PFSK-1 (cell line): Measurements from ENCODE around the gene OPCML.

Experiments used
- POLR2AphosphoS5 ChIP-seq: IDR thresholded peaks from 2 replicates; pipeline ENCODE4 v1.6.1; 2012; ENCODE audit warnings: low read depth, mild to moderate bottlenecking, control low read depth, low read length, moderate library complexity
- REST ChIP-seq, 2 experiments: IDR thresholded peaks; 2 replicates each; pipeline versions ENCODE4 v1.6.1 to v1.8.0; 2011 to 2012; ENCODE audit warnings: low read depth in 2 of 2, low read length in 2 of 2, control low read depth in 1 of 2, inconsistent platforms in 1 of 2, mild to moderate bottlenecking in 1 of 2, moderate library complexity in 1 of 2; ENCODE audit not compliant: insufficient read depth in 1 of 2
- TAF1 ChIP-seq: IDR thresholded peaks from 2 replicates; pipeline ENCODE4 v1.6.1; 2012; ENCODE audit warnings: low read length, control low read depth, borderline replicate concordance; ENCODE audit not compliant: insufficient read depth

- TF ChIP-seq REST (IDR thresholded peaks at IDR 0.05; ENCODE audit: insufficient read depth in 1 of 2, low read depth in 2 of 2, low read length in 2 of 2) (no peak), POLR2AphosphoS5 (no peak), TAF1 (no peak)
Measured at GRCh38 chr11:133285359-133285758, 246.9 kb downstream of the OPCML start.
